ENCODE measurements around the gene L1TD1. TPM values are rescaled to one million over a fixed set of nuclear protein-coding genes. Genes with fewer than 3 reads are reported as not detected.

L1TD1 gene
- polyA plus RNA-seq, 2 of the 4 experiments (the other 2 are of a cell fraction): not detected

DNA sequence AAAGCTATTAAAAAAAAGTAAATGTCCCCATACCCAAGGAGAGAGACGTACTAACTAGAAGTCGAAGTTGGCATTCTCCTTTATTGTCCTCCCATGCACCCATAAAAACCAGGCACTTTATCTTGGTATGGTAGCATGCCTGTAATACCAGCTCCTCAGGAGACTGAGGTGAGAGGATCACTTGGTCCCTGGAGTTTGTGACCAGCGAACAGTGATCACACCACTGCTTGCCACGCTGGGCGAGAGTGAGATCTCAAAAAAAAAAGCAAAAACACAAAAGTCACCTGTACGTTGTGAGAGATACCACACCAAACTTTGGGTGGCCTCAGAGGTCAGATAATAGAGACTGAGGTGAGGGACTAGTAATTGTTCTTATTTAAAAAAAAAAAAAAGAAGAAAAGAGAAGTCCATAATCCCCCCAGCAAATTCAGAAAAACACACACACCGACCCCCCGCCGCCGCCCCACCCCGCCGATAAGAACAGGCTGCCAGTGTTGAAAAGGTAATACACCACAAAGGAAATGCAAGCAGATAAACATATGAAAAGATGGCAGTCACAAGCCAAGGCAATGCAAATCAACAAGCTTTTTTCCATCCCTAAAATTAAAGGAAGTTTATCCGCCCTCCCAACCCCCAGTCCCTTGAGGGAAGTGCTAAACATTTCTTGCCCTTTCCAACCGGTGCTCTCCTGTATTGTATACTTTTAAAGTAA, 3.6 kb downstream of the L1TD1 start:
- ATAC-seq: no peak
- CTCF ChIA-PET: interaction anchor here (0.9 kb wide), 1 partner anchor 22 kb away, joined by 3 read pairs; no protein-coding TSS in a partner anchor
- Histone ChIP-seq H3K9me3 (no peaks in the 10 kb centered on the region), H3K4me3 (no peak overlapping the region), H3K27ac (no peak overlapping the region), H3K4me2 (peak overlapping the region; percentile 39; the same call in 2 of the 3 replicates), H3K4me1 (no peaks in the 10 kb centered on the region)
- FAIRE-seq: no peak
- no peak for DNase-seq (ENCODE audit: low read depth in 1 of 2, low spot score in 1 of 2)
- POLR2A ChIA-PET: no interaction called here
- no peak for TF ChIP-seq ESRRA (IDR thresholded peaks at IDR 0.05; ENCODE audit: borderline replicate concordance, low read length)
- no peak for TF ChIP-seq CEBPB (IDR thresholded peaks at IDR 0.05)
- TF ChIP-seq NPAS2 (CRISPR knock-in tag; IDR thresholded peaks at IDR 0.05; ENCODE audit: borderline replicate concordance): no peak
- 76% methylated on average over 14 of the region's 14 CpGs for WGBS (ENCODE audit: missing lambda C conversion rate)

- FAIRE-seq: no peak
- CTCF ChIA-PET: interaction anchor here (0.9 kb wide), 1 partner anchor 23 kb away, joined by 3 read pairs; no protein-coding TSS in a partner anchor
Observed at GRCh38 chr1:62198781-62199125, 4.1 kb downstream of the L1TD1 start.

DNA sequence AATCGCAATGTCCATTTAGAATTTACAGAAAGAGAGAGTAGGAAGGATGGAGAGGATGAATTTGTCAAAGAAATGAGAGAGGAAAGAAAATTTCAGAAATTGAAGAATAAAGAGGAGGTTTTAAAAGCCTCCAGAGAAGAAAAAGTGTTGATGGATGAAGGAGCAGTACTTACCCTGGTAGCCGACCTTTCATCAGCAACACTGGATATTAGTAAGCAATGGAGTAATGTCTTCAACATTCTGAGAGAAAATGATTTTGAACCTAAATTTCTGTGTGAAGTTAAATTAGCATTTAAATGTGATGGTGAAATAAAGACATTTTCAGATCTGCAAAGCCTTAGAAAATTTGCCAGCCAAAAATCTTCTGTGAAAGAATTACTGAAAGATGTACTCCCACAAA, 12.5 kb downstream of the L1TD1 start:
- Histone ChIP-seq H3K4me3 (no peak overlapping the region), H3K4me2 (no peak overlapping the region), H3K9me3 (peaks cover 15% of the 10 kb centered on the region; the same call in 2 of the 3 replicates), H3K27ac (no peak overlapping the region), H3K4me1 (no peaks in the 10 kb centered on the region)
- POLR2A ChIA-PET: no interaction called here
- DNase-seq (ENCODE audit: low read depth in 1 of 2, low spot score in 1 of 2) (no peak), ATAC-seq (no peak), FAIRE-seq (no peak)
- TF ChIP-seq SMC3 (IDR thresholded peaks at IDR 0.05) (no peak), HEYL (CRISPR knock-in tag; IDR thresholded peaks at IDR 0.05) (no peak), CBX2 (IDR thresholded peaks at IDR 0.05; ENCODE audit: borderline replicate concordance, low read depth) (no peak), CBX8 (IDR thresholded peaks at IDR 0.05) (no peak), ESRRA (IDR thresholded peaks at IDR 0.05; ENCODE audit: borderline replicate concordance, low read length) (no peak), NPAS2 (CRISPR knock-in tag; IDR thresholded peaks at IDR 0.05; ENCODE audit: borderline replicate concordance) (no peak), ELK1 (IDR thresholded peaks at IDR 0.05; ENCODE audit: low read depth, low read length) (no peak), RNF2 (IDR thresholded peaks at IDR 0.05; ENCODE audit: borderline replicate concordance, low read depth) (no peak), GATA3 (IDR thresholded peaks at IDR 0.05; ENCODE audit: borderline replicate concordance) (no peak), BHLHE40 (IDR thresholded peaks at IDR 0.05; ENCODE audit: low read depth, low read length) (no peak), FOSL2 (IDR thresholded peaks at IDR 0.05) (no peak), FOSL2 (CRISPR knock-in tag; IDR thresholded peaks at IDR 0.05) (no peak), FOSB (CRISPR knock-in tag; IDR thresholded peaks at IDR 0.05) (no peak), POLR2A (IDR thresholded peaks at IDR 0.05; ENCODE audit: low read length) (no peak), ZNF302 (CRISPR knock-in tag; IDR thresholded peaks at IDR 0.05) (no peak), FOXS1 (CRISPR knock-in tag; IDR thresholded peaks at IDR 0.05) (no peak), TFCP2L1 (CRISPR knock-in tag; IDR thresholded peaks at IDR 0.05) (no peak)
- TF ChIP-seq, protein P1, sequence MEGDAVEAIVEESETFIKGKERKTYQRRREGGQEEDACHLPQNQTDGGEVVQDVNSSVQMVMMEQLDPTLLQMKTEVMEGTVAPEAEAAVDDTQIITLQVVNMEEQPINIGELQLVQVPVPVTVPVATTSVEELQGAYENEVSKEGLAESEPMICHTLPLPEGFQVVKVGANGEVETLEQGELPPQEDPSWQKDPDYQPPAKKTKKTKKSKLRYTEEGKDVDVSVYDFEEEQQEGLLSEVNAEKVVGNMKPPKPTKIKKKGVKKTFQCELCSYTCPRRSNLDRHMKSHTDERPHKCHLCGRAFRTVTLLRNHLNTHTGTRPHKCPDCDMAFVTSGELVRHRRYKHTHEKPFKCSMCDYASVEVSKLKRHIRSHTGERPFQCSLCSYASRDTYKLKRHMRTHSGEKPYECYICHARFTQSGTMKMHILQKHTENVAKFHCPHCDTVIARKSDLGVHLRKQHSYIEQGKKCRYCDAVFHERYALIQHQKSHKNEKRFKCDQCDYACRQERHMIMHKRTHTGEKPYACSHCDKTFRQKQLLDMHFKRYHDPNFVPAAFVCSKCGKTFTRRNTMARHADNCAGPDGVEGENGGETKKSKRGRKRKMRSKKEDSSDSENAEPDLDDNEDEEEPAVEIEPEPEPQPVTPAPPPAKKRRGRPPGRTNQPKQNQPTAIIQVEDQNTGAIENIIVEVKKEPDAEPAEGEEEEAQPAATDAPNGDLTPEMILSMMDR (IDR thresholded peaks at IDR 0.05): no peak
- CTCF ChIA-PET: interaction anchor here (1.0 kb wide), 1 partner anchor 31 kb away, joined by 4 read pairs; no protein-coding TSS in a partner anchor
- 75% methylated on average over 2 of the region's 2 CpGs for WGBS (ENCODE audit: missing lambda C conversion rate)

More at GRCh38 chr1:62198781-62199125, 4.1 kb downstream of the L1TD1 start:
- POLR2A ChIA-PET: no interaction called here
- ATAC-seq (no peak), DNase-seq (ENCODE audit: low read depth in 1 of 2, low spot score in 1 of 2) (peak in 1 of 2 experiments; percentile 4)
- peak overlapping the region; percentile 39; the same call in 2 of the 3 replicates for H3K4me2 ChIP-seq
- H3K9me3 ChIP-seq: no peaks in the 10 kb centered on the region
- H3K4me3 ChIP-seq: no peak overlapping the region
- H3K4me1 ChIP-seq: no peaks in the 10 kb centered on the region
- TF ChIP-seq BCL3 (IDR thresholded peaks at IDR 0.05) (no peak), CEBPB (IDR thresholded peaks at IDR 0.05) (peak; percentile 10 to 37; a peak in 3 of 4 replicates), TP53 (CRISPR knock-in tag; IDR thresholded peaks at IDR 0.05) (no peak), ZSCAN20 (CRISPR knock-in tag; IDR thresholded peaks at IDR 0.05) (no peak)
- WGBS (ENCODE audit: missing lambda C conversion rate): 5% methylated on average over 3 of the region's 3 CpGs
- no peak overlapping the region for H3K27ac ChIP-seq

Data from A549 (cell line).